Uterus (tissue), 2 donors: ENCODE measurements around the gene RNF146.

Experiments used
- CTCF ChIP-seq, 4 experiments: fragments of 200-600 bp in 2 of 4; fragments of 450-650 bp in 2 of 4; sonication (generic) in 2 of 4; IDR thresholded peaks; one replicate each; pipeline ENCODE4 v1.5.1; 2016 to 2019; ENCODE audit warnings: antibody characterized with exemption in 4 of 4, mild to moderate bottlenecking in 2 of 4, moderate library complexity in 1 of 4
- POLR2A ChIP-seq, 2 donors: fragments of 450-650 bp; IDR thresholded peaks; one replicate each; pipeline ENCODE4 v1.6.1; 2016; ENCODE audit warnings: antibody characterized with exemption in 2 of 2, mild to moderate bottlenecking in 1 of 2, moderate library complexity in 1 of 2

- no peak for TF ChIP-seq CTCF (IDR thresholded peaks at IDR 0.05)
- no peak for TF ChIP-seq POLR2A (IDR thresholded peaks at IDR 0.05)
These were observed 22.0 kb downstream of the RNF146 start for GRCh38 chr6:127288705-127289104.
